Epithelial cell of esophagus (primary cell): ENCODE data around the gene AAK1.

ENCODE experiments used
- DNase-seq: peaks from one replicate; pipeline ENCODE4 v3.0.0; 2010; ENCODE audit warnings: low read depth
- H3K4me3 ChIP-seq: 2 replicates; pipeline ENCODE4 v1.5.1; 2011; ENCODE audit warnings: mild to moderate bottlenecking, low read length, control low read depth
- TF ChIP-seq, protein P1 (sequence below): IDR thresholded peaks from 2 replicates; pipeline ENCODE4 v1.5.1; 2011; ENCODE audit warnings: low read depth, mild to moderate bottlenecking, low read length, control low read depth, inconsistent platforms; ENCODE audit not compliant: insufficient read depth; ENCODE audit errors: missing control alignments

AAK1 gene

DNA sequence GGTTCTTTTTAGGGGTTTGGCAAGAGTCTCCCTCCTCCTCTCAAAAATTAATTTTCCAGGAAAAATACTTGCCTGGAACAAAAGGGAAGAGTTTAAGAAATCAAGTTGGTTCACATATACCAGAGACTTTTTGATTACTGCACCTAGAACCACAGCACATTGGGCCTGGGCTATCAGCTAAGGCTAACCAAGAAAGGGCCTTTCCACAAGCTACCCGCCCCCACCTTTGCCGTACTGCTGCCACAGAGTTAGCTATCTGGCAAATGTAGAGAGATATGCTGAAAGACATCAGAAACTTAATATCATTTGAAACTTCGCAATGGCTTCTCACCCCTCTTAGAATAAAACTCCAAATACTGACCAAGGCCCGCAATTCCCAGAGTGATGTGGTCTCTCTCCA lies 76.9 kb downstream of the AAK1 start:
- TF ChIP-seq, protein P1, sequence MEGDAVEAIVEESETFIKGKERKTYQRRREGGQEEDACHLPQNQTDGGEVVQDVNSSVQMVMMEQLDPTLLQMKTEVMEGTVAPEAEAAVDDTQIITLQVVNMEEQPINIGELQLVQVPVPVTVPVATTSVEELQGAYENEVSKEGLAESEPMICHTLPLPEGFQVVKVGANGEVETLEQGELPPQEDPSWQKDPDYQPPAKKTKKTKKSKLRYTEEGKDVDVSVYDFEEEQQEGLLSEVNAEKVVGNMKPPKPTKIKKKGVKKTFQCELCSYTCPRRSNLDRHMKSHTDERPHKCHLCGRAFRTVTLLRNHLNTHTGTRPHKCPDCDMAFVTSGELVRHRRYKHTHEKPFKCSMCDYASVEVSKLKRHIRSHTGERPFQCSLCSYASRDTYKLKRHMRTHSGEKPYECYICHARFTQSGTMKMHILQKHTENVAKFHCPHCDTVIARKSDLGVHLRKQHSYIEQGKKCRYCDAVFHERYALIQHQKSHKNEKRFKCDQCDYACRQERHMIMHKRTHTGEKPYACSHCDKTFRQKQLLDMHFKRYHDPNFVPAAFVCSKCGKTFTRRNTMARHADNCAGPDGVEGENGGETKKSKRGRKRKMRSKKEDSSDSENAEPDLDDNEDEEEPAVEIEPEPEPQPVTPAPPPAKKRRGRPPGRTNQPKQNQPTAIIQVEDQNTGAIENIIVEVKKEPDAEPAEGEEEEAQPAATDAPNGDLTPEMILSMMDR, result no peak
- H3K4me3 ChIP-seq, result no peak overlapping the region
- no peak for DNase-seq

DNA sequence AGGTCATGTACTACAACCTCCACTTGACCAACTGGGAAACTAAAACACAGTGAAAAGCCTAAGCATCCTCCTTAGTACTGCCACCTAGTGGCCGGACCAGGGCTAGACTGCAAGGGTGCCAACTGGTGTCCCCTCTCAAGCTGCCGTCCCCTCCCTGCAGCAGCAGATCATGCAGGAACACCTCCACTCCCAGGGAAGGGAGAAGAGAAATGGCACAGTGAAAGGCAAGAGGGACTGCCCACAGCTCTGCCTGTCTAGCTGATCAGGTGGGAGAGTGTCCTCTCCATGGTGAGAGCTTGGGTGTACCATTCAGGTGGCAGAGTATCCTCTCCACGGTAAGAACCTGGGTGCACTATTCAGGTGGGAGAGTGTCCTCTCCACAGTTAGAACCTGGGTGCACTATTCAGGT lies 78.1 kb downstream of the AAK1 start:
- no peak overlapping the region for H3K4me3 ChIP-seq
- TF ChIP-seq, protein P1, result peak; percentile 70
- DNase-seq, result peak; percentile 43

DNA sequence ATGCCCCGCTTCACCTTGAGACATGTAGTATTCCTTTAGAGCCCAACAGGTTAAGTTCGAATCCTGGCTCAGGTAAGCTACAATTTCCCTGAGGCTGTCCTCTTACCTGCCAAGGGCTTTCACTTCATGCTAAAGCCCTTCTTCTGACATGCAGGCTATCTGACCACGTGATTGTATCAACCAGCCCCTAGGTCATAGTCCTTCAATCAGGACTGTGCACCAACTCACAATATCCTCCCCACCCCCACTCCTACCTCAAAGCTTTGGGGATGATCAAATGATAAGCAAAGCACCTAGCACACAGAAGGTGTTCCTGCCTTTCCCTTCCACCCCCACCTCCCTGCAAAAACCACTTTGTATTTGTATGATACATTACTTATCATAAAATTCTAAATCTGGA lies 78.9 kb downstream of the AAK1 start:
- no peak overlapping the region for H3K4me3 ChIP-seq
- DNase-seq, result no peak
- TF ChIP-seq, protein P1, result no peak

DNA sequence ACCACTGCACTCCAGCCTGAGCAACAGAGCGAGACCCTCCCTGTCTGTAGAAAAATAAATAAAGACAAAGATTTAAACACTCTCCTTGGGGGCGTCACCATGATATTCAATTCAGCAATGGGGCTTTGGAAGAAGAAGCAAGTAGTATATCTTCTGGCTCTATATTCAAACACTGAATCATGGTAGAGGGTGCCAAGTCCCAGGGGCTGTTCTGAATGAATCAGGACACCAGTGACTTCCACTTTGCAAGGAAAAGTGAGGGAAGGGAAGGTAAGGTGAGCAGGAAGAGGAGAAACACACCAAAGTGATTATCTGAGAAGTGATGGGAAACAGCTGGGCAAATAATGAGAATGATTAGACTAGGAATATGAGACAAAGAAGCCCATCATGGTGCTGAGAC lies 80.5 kb downstream of the AAK1 start:
- H3K4me3 ChIP-seq, result no peak overlapping the region
- no peak for DNase-seq
- TF ChIP-seq, protein P1, result no peak

DNA sequence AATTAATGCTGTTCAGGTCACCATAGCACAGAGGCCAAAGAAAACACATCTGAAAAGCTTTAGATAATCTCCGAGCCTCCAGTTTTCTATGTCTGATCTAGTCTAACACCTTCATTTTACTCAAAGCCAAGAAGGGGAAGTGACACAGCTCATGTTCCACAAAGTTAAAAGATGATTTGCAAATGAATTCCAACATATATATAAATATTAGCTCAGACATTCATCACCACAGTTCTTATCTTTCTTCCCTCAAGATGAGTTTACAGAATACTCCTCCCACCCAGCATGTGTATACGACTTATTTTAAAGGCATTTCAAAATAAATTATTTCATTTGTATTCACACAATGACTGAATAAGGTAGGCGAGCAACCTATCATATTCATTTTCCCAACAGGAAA lies 82.4 kb downstream of the AAK1 start:
- no peak for DNase-seq
- H3K4me3 ChIP-seq, result no peak overlapping the region
- TF ChIP-seq, protein P1, result no peak

DNA sequence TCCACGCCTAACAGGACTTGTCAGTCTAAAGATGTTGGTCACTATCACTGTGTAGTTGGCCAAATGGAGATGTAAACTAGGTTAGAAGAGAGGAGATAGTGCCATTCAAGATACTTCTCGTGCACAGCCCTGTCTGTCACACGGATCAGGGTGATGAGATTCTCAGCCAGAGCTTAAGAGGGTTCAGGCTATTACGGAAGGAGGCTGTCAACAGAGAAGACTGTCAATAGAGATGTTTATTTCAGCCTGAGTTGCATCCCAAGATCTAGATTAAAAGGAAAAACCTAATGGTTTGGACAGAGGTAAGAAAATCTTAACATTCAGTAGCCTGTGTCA lies 83.4 kb downstream of the AAK1 start:
- H3K4me3 ChIP-seq, result no peak overlapping the region
- TF ChIP-seq, protein P1, result no peak
- DNase-seq, result no peak

DNA sequence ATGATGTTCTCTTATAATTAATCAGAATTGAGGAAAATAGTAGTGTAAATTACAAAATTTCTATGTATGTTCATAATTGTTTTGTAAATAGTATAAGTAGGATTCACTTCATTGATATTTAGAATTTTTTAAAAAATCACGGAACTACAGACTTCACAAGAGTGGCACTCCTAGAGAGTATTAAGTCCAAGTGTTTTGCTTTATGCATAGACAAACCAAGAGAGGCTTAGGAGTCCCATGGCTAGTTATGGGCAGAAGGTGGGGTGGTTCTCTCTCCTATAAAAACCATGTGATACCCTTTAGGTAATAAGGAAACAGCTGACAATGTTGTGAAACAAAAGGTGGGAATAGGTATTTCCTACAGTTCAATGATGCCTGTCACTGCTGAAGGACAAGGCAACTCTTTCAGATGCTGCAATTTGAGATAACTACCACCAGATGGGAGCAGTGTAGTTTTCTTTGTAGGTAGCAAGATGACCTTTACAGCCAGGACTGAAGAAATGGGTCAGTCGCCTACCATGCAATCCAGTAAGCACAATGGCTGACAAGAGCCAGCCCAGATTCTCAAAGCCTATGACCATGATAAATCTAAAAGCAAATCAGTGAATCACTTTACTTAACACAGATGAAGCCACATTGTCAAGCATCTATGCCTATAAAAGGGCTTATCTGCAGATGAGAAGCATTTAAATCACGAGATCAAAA lies 83.9 kb downstream of the AAK1 start:
- DNase-seq, result peak; percentile 71

More for the DNA sequence above, 83.9 kb downstream of the AAK1 start:
- TF ChIP-seq, protein P1, result peak; percentile 81
- H3K4me3 ChIP-seq, result no peak overlapping the region
